Naive B cell (primary cell): ENCODE measurements around the gene KLF13. TPM values are rescaled to one million over a fixed set of nuclear protein-coding genes. Genes with fewer than 3 reads are reported as not detected.
A peak's percentile ranks its signal among the peaks of the same experiment; 100 is the strongest.

Experiments
- ATAC-seq, 2 donors: fragments of 150-1000 bp; cut with Tn5 transposase; 2 replicates each; pipeline ENCODE4 v1.10.0; 2021; ENCODE audit warnings: low read depth in 2 of 2, mild to moderate bottlenecking in 2 of 2, moderate library complexity in 2 of 2
- DNase-seq: peaks from one replicate; pipeline ENCODE4 v3.0.0; 2022
- H3K27ac Mint-ChIP-seq, 6 donors: one replicate each; pipeline ENCODE4 v1.8.0; 2020 to 2022; ENCODE audit warnings: mild to moderate bottlenecking in 6 of 6, mixed read lengths in 6 of 6, moderate library complexity in 5 of 6, inconsistent platforms in 2 of 6
- H3K27me3 Mint-ChIP-seq, 3 donors: one replicate each; pipeline ENCODE4 v1.8.0; 2021 to 2022; ENCODE audit warnings: mixed read lengths in 3 of 3, mild to moderate bottlenecking in 1 of 3
- H3K36me3 Mint-ChIP-seq, 2 donors: one replicate each; pipeline ENCODE4 v1.8.0; 2020 to 2022; ENCODE audit warnings: mixed read lengths in 2 of 2, inconsistent platforms in 1 of 2, mild to moderate bottlenecking in 1 of 2
- H3K4me1 Mint-ChIP-seq, 3 donors: one replicate each; pipeline ENCODE4 v1.8.0; 2020 to 2022; ENCODE audit warnings: mixed read lengths in 3 of 3, inconsistent platforms in 1 of 3, mild to moderate bottlenecking in 1 of 3, moderate library complexity in 1 of 3
- H3K4me3 Mint-ChIP-seq, 8 donors: one replicate each; pipeline ENCODE4 v1.8.0; 2020 to 2022; ENCODE audit warnings: mild to moderate bottlenecking in 8 of 8, mixed read lengths in 8 of 8, moderate library complexity in 8 of 8, inconsistent platforms in 2 of 8
- H3K9me3 Mint-ChIP-seq, 7 donors: one replicate each; pipeline ENCODE4 v1.8.0; 2020 to 2022; ENCODE audit warnings: mixed read lengths in 7 of 7, mild to moderate bottlenecking in 5 of 7, inconsistent platforms in 2 of 7, moderate library complexity in 1 of 7
- polyA plus RNA-seq, 6 donors: library from polyadenylated mRNA; unstranded; fragments of 300-500 nt; fragmentation: Illumina TruSeq; gene quantifications; one replicate each; pipeline ENCODE4 v1.2.3, GENCODE V29; 2021; ENCODE audit warnings: low read depth in 6 of 6

KLF13 gene
- polyA plus RNA-seq, 6 donors from 2014 or later = 16.6 to 58.8 (median 40.0) TPM

- no peaks in the 10 kb centered on the region for H3K36me3 Mint-ChIP-seq
- DNase-seq = no peak
- no peaks in the 10 kb centered on the region for H3K27me3 Mint-ChIP-seq
- no peak for ATAC-seq
- H3K4me3 Mint-ChIP-seq = no peak overlapping the region
- H3K9me3 Mint-ChIP-seq = peaks cover 0 to 3% (median 0%) of the 10 kb centered on the region in 7 donors
- H3K27ac Mint-ChIP-seq = no peak overlapping the region
- H3K4me1 Mint-ChIP-seq = peaks cover 4 to 10% (median 7%) of the 10 kb centered on the region in 3 donors
These were observed 13.4 kb upstream of the KLF13 start for GRCh38 chr15:31313223-31313622.

DNA sequence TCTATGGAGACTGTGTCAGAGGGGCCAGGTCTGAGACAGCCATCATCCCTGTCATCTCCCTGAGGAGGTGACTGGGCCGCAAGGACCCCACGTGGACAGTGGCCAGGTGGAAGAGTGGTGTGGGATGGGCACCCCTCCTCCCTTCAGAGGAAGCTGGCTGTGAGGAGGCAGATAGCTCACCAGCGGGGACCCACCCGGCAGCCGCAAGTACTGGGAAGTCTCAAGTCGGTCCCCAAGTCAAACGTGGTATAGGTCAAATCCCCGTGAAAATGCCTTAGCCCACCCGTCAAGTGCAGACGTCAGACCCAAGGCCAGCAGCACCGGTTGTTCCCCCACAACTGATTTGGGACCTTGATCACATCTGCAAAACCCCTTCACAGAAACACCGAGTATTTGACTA is 12.3 kb upstream of the KLF13 start:
- DNase-seq (no peak), ATAC-seq (no peak)
- Mint-ChIP-seq H3K36me3 (no peaks in the 10 kb centered on the region), H3K4me1 (peaks cover 2 to 9% (median 6%) of the 10 kb centered on the region in 3 donors), H3K27ac (no peak overlapping the region), H3K9me3 (peaks cover 0 to 3% (median 0%) of the 10 kb centered on the region in 7 donors), H3K4me3 (no peak overlapping the region), H3K27me3 (no peaks in the 10 kb centered on the region)

DNA sequence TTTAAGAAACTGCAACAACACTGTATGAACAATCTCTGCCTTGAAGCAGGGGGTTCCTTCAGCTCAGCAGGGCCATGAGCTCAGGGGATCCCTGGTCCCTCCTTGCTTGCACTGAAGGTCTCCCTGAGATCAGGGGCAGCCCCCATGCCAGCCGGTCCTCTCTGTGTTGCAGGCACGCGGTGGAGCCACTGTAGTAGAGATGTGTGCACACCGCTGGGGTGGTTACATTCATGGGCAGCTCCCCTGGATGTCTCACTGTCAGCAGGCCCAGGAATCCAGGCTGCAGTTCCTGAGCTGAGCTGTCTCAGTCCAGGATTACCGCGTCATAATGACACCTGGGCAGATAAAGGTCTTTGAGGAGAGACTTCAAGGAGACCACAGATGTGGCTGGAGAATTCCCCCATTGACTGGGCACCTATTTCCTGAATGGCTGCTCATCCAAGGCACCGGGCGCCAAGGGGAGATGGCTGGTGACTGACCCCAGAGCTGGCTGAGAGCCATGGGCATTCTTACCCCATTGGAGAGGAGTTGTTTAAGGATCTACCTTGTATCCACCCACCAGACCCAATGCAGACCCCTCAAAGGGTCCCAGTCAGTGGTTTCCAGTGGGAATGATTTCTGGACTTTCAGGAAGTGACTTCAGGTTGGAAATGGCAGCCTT is 10.4 kb upstream of the KLF13 start:
- Mint-ChIP-seq H3K27me3 (no peaks in the 10 kb centered on the region), H3K9me3 (peaks cover 0 to 3% (median 0%) of the 10 kb centered on the region in 7 donors), H3K4me1 (peaks cover 13 to 20% (median 16%) of the 10 kb centered on the region in 3 donors), H3K27ac (peak overlapping the region in 1 of 6 donors; percentile 62), H3K4me3 (peak overlapping the region in 1 of 8 donors; percentile 51), H3K36me3 (no peaks in the 10 kb centered on the region)
- ATAC-seq (no peak), DNase-seq (no peak)

DNA sequence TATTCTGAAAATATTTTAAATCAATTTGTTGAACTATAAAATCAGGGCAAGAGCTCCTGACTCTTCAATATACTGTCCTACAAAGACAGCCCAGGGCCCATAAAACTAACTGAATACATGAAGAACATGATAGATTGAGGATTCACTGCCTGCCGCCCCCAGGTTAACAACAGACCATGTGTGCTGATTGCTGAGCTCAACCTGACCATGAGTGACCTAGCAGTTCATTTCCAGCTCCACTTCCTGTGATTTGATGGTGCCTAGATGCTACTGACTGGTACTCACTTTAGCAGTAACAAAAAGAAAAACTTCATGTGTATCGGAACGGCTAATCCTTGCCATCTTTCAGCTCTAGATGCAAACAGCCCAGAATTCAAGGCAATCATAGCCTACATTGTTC is 9.6 kb upstream of the KLF13 start:
- Mint-ChIP-seq H3K27ac (no peak overlapping the region), H3K4me3 (no peak overlapping the region), H3K4me1 (peaks cover 13 to 23% (median 20%) of the 10 kb centered on the region in 3 donors), H3K27me3 (no peaks in the 10 kb centered on the region), H3K36me3 (no peaks in the 10 kb centered on the region), H3K9me3 (peaks cover 0 to 3% (median 0%) of the 10 kb centered on the region in 7 donors)
- no peak for ATAC-seq
- no peak for DNase-seq

- no peaks in the 10 kb centered on the region for H3K36me3 Mint-ChIP-seq
- H3K4me1 Mint-ChIP-seq = peaks cover 15 to 27% (median 23%) of the 10 kb centered on the region in 3 donors
- no peak for ATAC-seq
- no peak overlapping the region for H3K4me3 Mint-ChIP-seq
- no peaks in the 10 kb centered on the region for H3K27me3 Mint-ChIP-seq
- H3K27ac Mint-ChIP-seq = no peak overlapping the region
- DNase-seq = no peak
- H3K9me3 Mint-ChIP-seq = peaks cover 0 to 3% (median 0%) of the 10 kb centered on the region in 7 donors
These were observed 9.0 kb upstream of the KLF13 start for GRCh38 chr15:31317421-31318327.

- H3K36me3 Mint-ChIP-seq = no peaks in the 10 kb centered on the region
- peaks cover 22 to 35% (median 30%) of the 10 kb centered on the region in 3 donors for H3K4me1 Mint-ChIP-seq
- H3K9me3 Mint-ChIP-seq = no peaks in the 10 kb centered on the region
- DNase-seq = no peak
- no peak for ATAC-seq
- no peak overlapping the region for H3K4me3 Mint-ChIP-seq
- no peaks in the 10 kb centered on the region for H3K27me3 Mint-ChIP-seq
- no peak overlapping the region for H3K27ac Mint-ChIP-seq
These were observed 8.2 kb upstream of the KLF13 start for GRCh38 chr15:31318429-31318828.

GRCh38 chr15:31320022-31320421 is 6.6 kb upstream of the KLF13 start:
- no peak for ATAC-seq

GRCh38 chr15:31321418-31321817 is 5.2 kb upstream of the KLF13 start:
- no peak for DNase-seq
- Mint-ChIP-seq H3K27me3 (no peaks in the 10 kb centered on the region), H3K4me3 (peak overlapping the region in 1 of 8 donors; percentile 31), H3K4me1 (peaks cover 37 to 55% (median 51%) of the 10 kb centered on the region in 3 donors), H3K36me3 (no peaks in the 10 kb centered on the region), H3K9me3 (no peaks in the 10 kb centered on the region), H3K27ac (peak overlapping the region in 2 of 6 donors; percentile 23 to 48)
- no peak for ATAC-seq

More at GRCh38 chr15:31320022-31320421, 6.6 kb upstream of the KLF13 start:
- no peak for DNase-seq
- Mint-ChIP-seq H3K27ac (no peak overlapping the region), H3K27me3 (no peaks in the 10 kb centered on the region), H3K36me3 (no peaks in the 10 kb centered on the region), H3K9me3 (no peaks in the 10 kb centered on the region), H3K4me1 (peaks cover 37 to 51% (median 46%) of the 10 kb centered on the region in 3 donors), H3K4me3 (no peak overlapping the region)

DNA sequence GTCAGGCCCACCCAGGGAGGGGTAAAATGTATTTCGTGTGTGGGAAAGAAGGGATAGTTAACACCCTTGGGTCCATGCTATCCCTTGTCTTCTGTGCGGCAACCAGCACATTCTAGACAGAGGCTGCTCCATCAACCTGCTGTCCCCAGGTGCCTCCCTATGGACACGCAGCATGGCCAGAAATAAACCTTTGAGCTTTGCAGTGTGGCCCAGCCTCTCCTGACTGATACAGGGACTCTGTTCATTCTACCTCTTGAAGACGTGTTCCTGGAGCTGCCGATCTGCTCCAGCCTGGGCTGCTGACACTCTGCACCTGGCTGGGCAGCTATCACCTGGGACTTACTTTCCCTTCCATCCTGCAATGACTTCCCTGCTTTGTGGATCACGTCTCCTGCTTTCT is 4.1 kb upstream of the KLF13 start:
- Mint-ChIP-seq H3K27ac (peak overlapping the region in 1 of 6 donors; percentile 50), H3K9me3 (no peaks in the 10 kb centered on the region), H3K4me1 (peaks cover 37 to 55% (median 50%) of the 10 kb centered on the region in 3 donors), H3K27me3 (no peaks in the 10 kb centered on the region), H3K4me3 (peak overlapping the region in 1 of 8 donors; percentile 12), H3K36me3 (no peaks in the 10 kb centered on the region)
- DNase-seq (no peak), ATAC-seq (no peak)

DNA sequence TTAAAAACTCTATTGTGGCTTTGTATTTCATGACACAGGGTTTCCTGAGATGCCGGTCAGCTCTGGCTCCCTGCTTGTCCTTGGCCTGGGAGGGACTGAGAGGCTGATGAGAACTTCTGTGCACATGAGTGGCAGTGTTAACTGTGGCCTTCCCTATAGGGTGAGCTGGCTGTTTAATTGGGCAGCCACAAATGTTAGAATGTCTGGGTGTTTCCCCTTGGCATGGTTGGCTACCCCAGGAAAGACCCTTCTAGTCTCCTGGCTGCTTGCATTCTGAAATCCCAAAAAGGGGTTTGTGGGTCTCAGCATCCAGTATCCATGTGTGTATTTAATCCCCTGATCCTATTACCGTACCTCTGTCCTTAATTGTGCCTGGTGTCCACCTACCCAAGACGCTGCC is 3.0 kb upstream of the KLF13 start:
- H3K27ac Mint-ChIP-seq = peak overlapping the region; percentile 78 to 99 (median 96)
- H3K36me3 Mint-ChIP-seq = no peaks in the 10 kb centered on the region
- no peak for DNase-seq
- H3K4me1 Mint-ChIP-seq = peaks cover 40 to 54% (median 48%) of the 10 kb centered on the region in 3 donors
- ATAC-seq = no peak
- H3K4me3 Mint-ChIP-seq = peak overlapping the region in 6 of 8 donors; percentile 6 to 95 (median 86)
- H3K27me3 Mint-ChIP-seq = no peaks in the 10 kb centered on the region
- H3K9me3 Mint-ChIP-seq = no peaks in the 10 kb centered on the region

GRCh38 chr15:31324186-31324585 is 2.4 kb upstream of the KLF13 start:
- Mint-ChIP-seq H3K36me3 (no peaks in the 10 kb centered on the region), H3K27me3 (no peaks in the 10 kb centered on the region), H3K9me3 (no peaks in the 10 kb centered on the region), H3K4me1 (peaks cover 45 to 58% (median 52%) of the 10 kb centered on the region in 3 donors), H3K4me3 (peak overlapping the region; percentile 78 to 95 (median 94)), H3K27ac (peak overlapping the region; percentile 93 to 99 (median 96))
- DNase-seq (no peak), ATAC-seq (no peak)

DNA sequence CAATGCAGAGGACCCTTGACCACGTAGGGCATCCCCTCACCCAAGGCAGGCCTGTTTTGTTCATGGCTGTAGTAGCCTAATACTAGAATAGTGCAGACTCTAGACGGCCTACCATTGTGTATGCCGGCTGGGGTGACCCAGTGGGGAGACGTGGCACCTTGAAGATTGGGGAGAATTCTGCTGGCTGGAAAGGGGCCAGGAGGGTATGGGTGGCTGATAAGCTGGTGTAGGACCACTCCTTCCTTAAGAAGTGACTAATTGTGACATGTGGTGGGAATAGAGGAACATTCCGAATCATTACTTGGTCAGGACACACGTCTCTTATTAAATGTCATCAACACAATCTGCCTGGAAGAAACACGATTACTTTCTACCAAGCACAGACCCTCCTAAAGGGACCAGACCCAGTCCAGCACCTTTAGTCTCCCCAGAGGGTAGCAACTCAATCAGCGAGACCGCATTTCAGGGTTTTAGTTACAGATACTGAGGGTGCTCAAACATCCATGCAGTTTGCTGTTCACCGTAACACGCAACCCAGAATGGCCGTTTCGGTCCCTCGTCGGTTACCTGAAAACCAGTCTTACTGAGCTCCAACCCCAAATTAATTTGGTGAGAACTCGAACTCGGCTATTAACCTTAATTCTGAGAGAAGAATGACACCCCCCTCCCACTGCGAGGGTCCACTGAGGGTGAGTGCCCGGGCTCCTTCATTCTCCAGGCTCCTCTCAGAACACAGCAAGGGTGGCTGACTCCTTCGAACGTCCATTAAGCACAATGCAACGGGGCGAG is 1.6 kb upstream of the KLF13 start:
- DNase-seq (no peak), ATAC-seq (no peak)
- Mint-ChIP-seq H3K4me1 (peaks cover 44 to 58% (median 52%) of the 10 kb centered on the region in 3 donors), H3K27ac (peak overlapping the region; percentile 93 to 99 (median 96)), H3K9me3 (no peaks in the 10 kb centered on the region), H3K36me3 (no peaks in the 10 kb centered on the region), H3K4me3 (peak overlapping the region; percentile 78 to 95 (median 94)), H3K27me3 (no peaks in the 10 kb centered on the region)

DNA sequence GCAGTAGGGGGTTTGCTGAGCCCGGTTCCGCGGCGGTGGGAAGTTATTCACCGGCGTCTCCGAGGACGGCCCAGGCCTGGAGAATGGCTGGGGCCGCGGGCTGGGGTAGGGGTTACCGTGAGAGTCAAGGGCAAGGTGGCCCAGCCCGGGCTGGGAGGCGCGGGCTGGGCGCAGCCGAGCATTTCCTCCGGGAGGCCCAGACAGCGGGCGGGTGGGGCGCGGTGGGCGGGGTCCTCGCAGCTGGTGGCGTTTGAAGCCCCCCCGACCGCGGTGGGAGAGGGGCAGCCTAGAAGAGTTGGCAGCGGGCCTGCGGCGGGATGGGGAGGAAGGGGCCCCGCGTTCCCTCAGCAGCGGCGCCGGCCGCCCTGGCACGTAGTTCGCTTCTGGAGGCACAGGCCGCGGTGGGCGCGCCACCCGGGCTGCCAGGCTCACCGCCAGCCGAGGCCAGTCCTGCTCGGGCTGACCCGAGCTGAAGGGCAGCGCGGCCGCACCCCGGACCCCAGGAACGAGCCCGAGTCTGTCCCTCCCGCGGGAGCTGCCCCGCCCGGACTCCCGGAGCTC is 960 bp upstream of the KLF13 start:
- DNase-seq (peak; percentile 61), ATAC-seq (no peak)
- peak overlapping the region; percentile 93 to 99 (median 96) for H3K27ac Mint-ChIP-seq
- H3K4me1 Mint-ChIP-seq = peaks cover 46 to 61% (median 54%) of the 10 kb centered on the region in 3 donors
- H3K36me3 Mint-ChIP-seq = no peaks in the 10 kb centered on the region
- H3K9me3 Mint-ChIP-seq = no peaks in the 10 kb centered on the region
- H3K4me3 Mint-ChIP-seq = peak overlapping the region; percentile 78 to 95 (median 94)
- H3K27me3 Mint-ChIP-seq = no peaks in the 10 kb centered on the region
